Osteoblast (primary cell): ENCODE results near the gene ADAMTS18. TPM values are rescaled to one million over a fixed set of nuclear protein-coding genes. Genes with fewer than 3 reads are reported as not detected.

ENCODE experiments used
- DNase-seq: peaks from one replicate; pipeline ENCODE4 v3.0.0; 2011; ENCODE audit warnings: low spot score, mixed read lengths; ENCODE audit not compliant: insufficient read length; ENCODE audit errors: missing footprints
- H2AFZ ChIP-seq: 2 replicates; pipeline ENCODE4 v1.6.0; 2011; ENCODE audit warnings: mild to moderate bottlenecking, low read length
- H3K27ac ChIP-seq: 2 replicates; pipeline ENCODE4 v1.5.1; 2011; ENCODE audit warnings: mild to moderate bottlenecking, low read depth, low read length, moderate library complexity
- H3K27me3 ChIP-seq: 2 replicates; pipeline ENCODE4 v1.6.0; 2012; ENCODE audit warnings: mild to moderate bottlenecking, control low read depth, inconsistent platforms, low read length, moderate library complexity; ENCODE audit not compliant: insufficient read depth
- H3K36me3 ChIP-seq: 2 replicates; pipeline ENCODE4 v1.5.1; 2011; ENCODE audit warnings: mild to moderate bottlenecking, low read length, control low read depth, moderate library complexity; ENCODE audit not compliant: insufficient read depth
- H3K4me1 ChIP-seq: 2 replicates; pipeline ENCODE4 v1.5.1; 2011; ENCODE audit warnings: mild to moderate bottlenecking, low read length, control low read depth, moderate library complexity; ENCODE audit not compliant: insufficient read depth
- H3K4me2 ChIP-seq: 2 replicates; pipeline ENCODE4 v1.6.0; 2011; ENCODE audit warnings: mild to moderate bottlenecking, low read length; ENCODE audit not compliant: insufficient read depth
- H3K4me3 ChIP-seq: fragments of 200-600 bp; sonication (generic); 3 replicates; pipeline ENCODE4 v1.5.1; 2012; ENCODE audit warnings: mild to moderate bottlenecking, low read length, inconsistent platforms; ENCODE audit not compliant: insufficient read depth
- H3K79me2 ChIP-seq: 2 replicates; pipeline ENCODE4 v1.6.0; 2012; ENCODE audit warnings: mild to moderate bottlenecking, low read length, control low read depth, inconsistent platforms; ENCODE audit not compliant: insufficient read depth
- H3K9me3 ChIP-seq: 2 replicates; pipeline ENCODE4 v1.5.1; 2011; ENCODE audit warnings: low read depth, low read length, control low read depth
- H4K20me1 ChIP-seq: 2 replicates; pipeline ENCODE4 v1.6.0; 2012; ENCODE audit warnings: mild to moderate bottlenecking, low read length, control low read depth; ENCODE audit not compliant: insufficient read depth
- CTCF ChIP-seq: IDR thresholded peaks from 2 replicates; pipeline ENCODE4 v1.5.1; 2011; ENCODE audit warnings: mild to moderate bottlenecking, low read depth, low read length, moderate library complexity; ENCODE audit errors: extremely low read depth
- total RNA-seq: library from RNA; depleted of rRNA; stranded (reverse); fragments of >200 nt; gene quantifications from 2 replicates; pipeline ENCODE4 v1.2.3, GENCODE V29; 2012

The ADAMTS18 gene
- total RNA-seq, 1 donor: not detected

DNA sequence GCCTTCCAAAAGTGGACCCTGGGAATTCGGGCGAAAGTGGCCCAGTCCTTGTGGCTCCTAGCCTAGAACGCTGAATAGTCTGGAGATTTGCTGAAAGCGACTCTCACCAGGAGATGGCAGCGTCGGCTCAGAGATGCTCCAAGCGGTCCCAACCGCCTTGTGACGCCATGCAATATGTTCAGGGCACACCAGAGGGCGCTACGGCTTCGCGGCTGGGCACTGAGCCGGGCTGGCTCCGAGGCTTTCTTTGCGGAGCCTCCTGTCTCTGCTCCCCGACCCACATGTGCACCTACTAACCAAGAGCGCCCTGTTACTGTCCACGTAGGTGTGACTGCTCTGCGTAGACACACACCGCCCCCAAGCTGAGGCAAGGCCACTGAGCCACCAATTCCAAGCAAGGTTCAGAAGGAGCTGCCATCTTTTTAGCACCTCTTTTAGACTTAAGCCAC is 198.7 kb downstream of the ADAMTS18 start:
- H3K4me2 ChIP-seq: peak overlapping the region; percentile 78
- no peaks in the 10 kb centered on the region for H3K36me3 ChIP-seq
- no peaks in the 10 kb centered on the region for H3K79me2 ChIP-seq
- no peaks in the 10 kb centered on the region for H3K9me3 ChIP-seq
- H3K4me3 ChIP-seq: peak overlapping the region; percentile 56
- no peaks in the 10 kb centered on the region for H3K27me3 ChIP-seq
- H3K27ac ChIP-seq: no peak overlapping the region
- no peaks in the 10 kb centered on the region for H3K4me1 ChIP-seq
- peak overlapping the region; percentile 80 for H2AFZ ChIP-seq
- H4K20me1 ChIP-seq: no peaks in the 10 kb centered on the region
- TF ChIP-seq CTCF: peak; percentile 100
- peak; percentile 89 for DNase-seq

DNA sequence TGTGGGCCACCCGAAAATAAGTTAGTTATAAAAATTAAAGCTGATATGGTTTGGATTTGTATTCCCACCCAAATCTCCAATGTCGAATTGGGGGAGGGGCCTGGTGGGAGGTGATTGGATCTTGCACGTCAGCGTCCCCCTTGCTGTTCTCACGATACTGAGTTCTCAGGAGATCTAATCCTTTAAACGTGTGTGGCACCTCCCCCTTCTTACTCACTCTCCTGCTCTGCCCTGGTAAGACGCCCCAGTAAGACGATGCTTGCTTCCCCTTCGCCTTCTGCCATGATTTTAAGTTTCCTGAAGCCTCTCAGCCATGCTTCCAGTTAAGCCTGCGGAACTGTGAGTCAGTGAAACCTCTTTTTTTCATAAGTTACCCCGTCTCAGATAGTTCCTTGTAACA is 200.2 kb downstream of the ADAMTS18 start:
- no peaks in the 10 kb centered on the region for H3K4me1 ChIP-seq
- H4K20me1 ChIP-seq: no peaks in the 10 kb centered on the region
- H3K27me3 ChIP-seq: no peaks in the 10 kb centered on the region
- no peak for TF ChIP-seq CTCF
- no peaks in the 10 kb centered on the region for H3K79me2 ChIP-seq
- H3K27ac ChIP-seq: no peak overlapping the region
- no peaks in the 10 kb centered on the region for H3K9me3 ChIP-seq
- no peak overlapping the region for H3K4me2 ChIP-seq
- no peak overlapping the region for H3K4me3 ChIP-seq
- H3K36me3 ChIP-seq: no peaks in the 10 kb centered on the region
- no peak for DNase-seq
- no peak overlapping the region for H2AFZ ChIP-seq

DNA sequence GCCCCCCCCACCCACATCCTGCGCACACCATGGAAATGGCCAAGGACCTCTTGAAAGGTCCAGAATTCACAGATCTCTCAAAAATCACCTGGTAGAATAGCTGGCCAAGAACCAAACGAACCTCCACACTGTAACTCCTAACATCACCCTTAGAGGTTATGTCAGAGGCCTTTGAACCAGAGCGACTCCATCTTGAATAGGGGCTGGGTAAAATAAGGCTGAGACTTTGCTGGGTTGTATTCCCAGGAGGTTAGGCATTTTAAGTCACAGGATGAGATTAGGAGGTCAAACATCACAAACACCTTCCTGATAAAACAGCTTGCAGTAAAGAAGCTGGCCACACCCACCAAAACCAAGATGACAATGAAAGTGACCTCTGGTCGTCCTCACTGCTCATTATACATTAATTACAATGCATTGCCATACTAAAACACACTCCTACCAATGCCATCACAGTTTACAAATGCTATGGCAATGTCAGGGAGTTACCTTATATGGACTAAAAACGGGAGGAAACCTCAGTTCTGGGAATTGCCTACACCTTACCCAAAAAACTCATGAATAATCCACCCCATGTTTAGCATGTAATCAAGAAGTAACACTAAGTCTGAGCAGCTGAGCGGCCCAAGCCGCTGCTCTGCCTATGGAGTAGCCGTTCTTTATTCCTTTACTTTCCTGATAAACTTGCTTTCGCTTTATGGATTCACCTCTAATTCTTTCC is 200.9 kb downstream of the ADAMTS18 start:
- no peaks in the 10 kb centered on the region for H3K4me1 ChIP-seq
- no peaks in the 10 kb centered on the region for H4K20me1 ChIP-seq
- H3K27me3 ChIP-seq: peaks cover 4% of the 10 kb centered on the region
- H3K4me3 ChIP-seq: no peak overlapping the region
- TF ChIP-seq CTCF: no peak
- H3K79me2 ChIP-seq: no peaks in the 10 kb centered on the region
- DNase-seq: no peak
- H3K4me2 ChIP-seq: no peak overlapping the region
- H2AFZ ChIP-seq: no peak overlapping the region
- no peaks in the 10 kb centered on the region for H3K36me3 ChIP-seq
- no peak overlapping the region for H3K27ac ChIP-seq
- H3K9me3 ChIP-seq: no peaks in the 10 kb centered on the region

Other genes with a start within 250 kb of the ADAMTS18 start
- 18.0 and 19.5 TPM in 2 replicates for gene MON1B, start 243.8 kb downstream of the ADAMTS18 start, total RNA-seq
- not detected in 2 replicates for gene SYCE1L, start 235.6 kb downstream of the ADAMTS18 start, total RNA-seq